Measurements from ENCODE around the gene CYSRT1. TPM values are rescaled to one million over a fixed set of nuclear protein-coding genes. Genes with fewer than 3 reads are reported as not detected.

Gene CYSRT1
- total and polyA plus RNA-seq, 2 donors from 2014 or later = 0.94 to 1.3 TPM

DNA sequence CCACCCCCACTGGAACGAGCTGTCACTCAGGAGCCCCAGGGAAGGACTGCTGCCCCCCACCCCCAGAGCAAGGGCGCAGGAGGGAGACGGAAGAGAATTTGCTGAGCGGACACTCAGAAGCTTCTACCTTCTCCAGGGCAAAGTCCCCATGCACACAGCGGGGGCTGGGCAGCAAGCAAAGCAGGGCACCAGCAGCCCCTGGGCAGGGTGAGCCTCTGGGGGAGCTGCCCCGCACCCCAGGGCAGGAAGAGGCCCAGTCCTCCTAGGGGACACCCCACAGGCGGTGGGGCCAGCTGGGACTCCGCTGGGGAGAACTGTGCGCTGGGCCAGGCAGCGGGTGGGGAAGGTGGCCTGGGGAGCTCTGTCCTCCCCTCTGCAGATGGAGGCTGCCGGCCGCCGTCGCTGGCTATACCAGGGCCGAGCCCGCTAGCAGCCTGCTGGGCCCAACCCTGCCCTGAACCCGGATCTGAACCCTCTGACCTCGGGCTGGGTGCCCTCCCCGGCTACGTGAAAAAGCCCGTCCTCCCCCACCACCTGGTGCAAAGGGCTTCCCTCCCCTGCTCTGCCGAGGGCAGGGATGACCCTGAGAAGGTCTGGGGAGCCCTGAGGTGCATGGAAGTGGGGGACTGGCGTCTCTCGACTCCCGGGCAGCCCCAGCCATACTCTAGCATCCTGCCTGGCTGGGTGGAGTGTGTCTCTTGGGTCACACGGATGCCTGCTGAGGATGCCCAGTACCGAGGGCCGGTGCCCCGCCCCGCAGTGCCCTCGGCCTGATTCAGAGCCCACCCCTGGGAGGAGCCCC is 5.1 kb downstream of the CYSRT1 start:
- peak overlapping the region in 1 of 2 donors; percentile 51 for H3K27ac ChIP-seq (ENCODE audit: low read depth in 2 of 2, low read length in 2 of 2)
- no peaks in the 10 kb centered on the region for H3K9me3 ChIP-seq (ENCODE audit: control insufficient read depth in 2 of 3, insufficient read depth in 1 of 3, low read length in 3 of 3)
- H3K4me3 ChIP-seq (ENCODE audit: low read length in 3 of 3) = no peak overlapping the region
- intact Hi-C loops (cut with DNase I) = loop anchor here (10.0 kb wide), 1 partner anchor 115 kb away; the partner anchor contains the start of gene DPP7
- DNase-seq = peak in 2 of 5 donors; percentile 52 to 64
- FAIRE-seq = no peak
- no peaks in the 10 kb centered on the region for H3K27me3 ChIP-seq (ENCODE audit: control insufficient read depth, insufficient read depth, low read length)
- H3K36me3 ChIP-seq (ENCODE audit: control insufficient read depth in 2 of 3, insufficient read depth in 3 of 3, low read length in 3 of 3) = no peaks in the 10 kb centered on the region
- H3K4me1 ChIP-seq (ENCODE audit: control insufficient read depth in 2 of 3, insufficient read depth in 2 of 3, low read depth in 1 of 3, low read length in 3 of 3) = peaks cover 0 to 26% (median 15%) of the 10 kb centered on the region in 3 donors
- TF ChIP-seq, protein P1, sequence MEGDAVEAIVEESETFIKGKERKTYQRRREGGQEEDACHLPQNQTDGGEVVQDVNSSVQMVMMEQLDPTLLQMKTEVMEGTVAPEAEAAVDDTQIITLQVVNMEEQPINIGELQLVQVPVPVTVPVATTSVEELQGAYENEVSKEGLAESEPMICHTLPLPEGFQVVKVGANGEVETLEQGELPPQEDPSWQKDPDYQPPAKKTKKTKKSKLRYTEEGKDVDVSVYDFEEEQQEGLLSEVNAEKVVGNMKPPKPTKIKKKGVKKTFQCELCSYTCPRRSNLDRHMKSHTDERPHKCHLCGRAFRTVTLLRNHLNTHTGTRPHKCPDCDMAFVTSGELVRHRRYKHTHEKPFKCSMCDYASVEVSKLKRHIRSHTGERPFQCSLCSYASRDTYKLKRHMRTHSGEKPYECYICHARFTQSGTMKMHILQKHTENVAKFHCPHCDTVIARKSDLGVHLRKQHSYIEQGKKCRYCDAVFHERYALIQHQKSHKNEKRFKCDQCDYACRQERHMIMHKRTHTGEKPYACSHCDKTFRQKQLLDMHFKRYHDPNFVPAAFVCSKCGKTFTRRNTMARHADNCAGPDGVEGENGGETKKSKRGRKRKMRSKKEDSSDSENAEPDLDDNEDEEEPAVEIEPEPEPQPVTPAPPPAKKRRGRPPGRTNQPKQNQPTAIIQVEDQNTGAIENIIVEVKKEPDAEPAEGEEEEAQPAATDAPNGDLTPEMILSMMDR (IDR thresholded peaks at IDR 0.05; ENCODE audit: borderline replicate concordance, extremely low read depth, insufficient read depth) = no peak
- no peak overlapping the region for H3K9ac ChIP-seq (ENCODE audit: low read length in 3 of 3)

DNA sequence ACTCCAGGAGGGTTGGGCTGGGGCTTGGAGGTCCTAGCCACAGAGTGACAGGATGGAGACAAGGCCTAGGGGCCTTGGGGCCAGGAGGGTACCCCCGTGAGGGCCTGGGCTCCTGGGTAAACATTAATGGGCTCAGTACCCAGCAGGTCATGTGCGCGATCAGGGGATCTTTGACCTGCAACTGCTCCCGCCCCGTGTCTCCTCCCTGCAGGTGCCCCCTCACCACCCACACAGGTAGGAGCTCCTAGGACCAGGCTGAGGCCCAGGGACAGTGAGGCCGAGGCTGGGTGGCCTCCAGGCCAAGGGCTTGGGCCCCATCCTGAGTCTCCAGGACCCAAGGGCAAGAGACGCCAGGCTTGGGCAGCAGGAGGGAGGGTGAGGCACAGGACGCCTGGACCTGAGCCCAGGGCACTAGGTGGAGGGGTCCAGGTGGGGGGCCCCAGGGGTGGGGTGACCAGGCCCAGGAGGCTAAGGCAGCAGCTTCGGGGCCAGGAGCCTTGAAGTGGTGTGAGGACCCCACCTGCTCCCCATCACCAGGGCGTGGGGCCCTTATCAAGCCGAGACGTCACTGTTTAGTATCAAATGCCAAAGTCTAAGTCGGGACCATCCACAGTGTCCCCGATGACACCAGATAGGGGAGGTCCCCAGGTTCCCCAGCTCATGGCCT is 5.9 kb downstream of the CYSRT1 start, which contains the start of gene SLC34A3:
Gene SLC34A3 (plus strand): TSS at position 197 of the 667 bp plus-strand sequence. CDS start 802 bp downstream, outside the sequence.
- FAIRE-seq (no peak), DNase-seq (peak in 1 of 5 donors; percentile 32)
- intact Hi-C loops (cut with DNase I) = loop anchor here (10.0 kb wide), 1 partner anchor 116 kb away; the partner anchor contains the start of gene DPP7
- peak within 1 kb of the TSS in 1 of 3 donors; percentile 25 for H3K4me3 ChIP-seq (ENCODE audit: low read length in 3 of 3)
- no peak within 1 kb of the TSS for H3K9ac ChIP-seq (ENCODE audit: low read length in 3 of 3)
- H3K36me3 ChIP-seq (ENCODE audit: control insufficient read depth in 2 of 3, insufficient read depth in 3 of 3, low read length in 3 of 3) = no peaks in the 10 kb centered on the region
- H3K27me3 ChIP-seq (ENCODE audit: control insufficient read depth, insufficient read depth, low read length) = no peaks in the 10 kb centered on the region
- TF ChIP-seq, protein P1 (IDR thresholded peaks at IDR 0.05; ENCODE audit: borderline replicate concordance, extremely low read depth, insufficient read depth) = no peak
- H3K4me1 ChIP-seq (ENCODE audit: control insufficient read depth in 2 of 3, insufficient read depth in 2 of 3, low read depth in 1 of 3, low read length in 3 of 3) = peaks cover 0 to 26% (median 15%) of the 10 kb centered on the region in 3 donors
- peak within 1 kb of the TSS; percentile 16 to 51 for H3K27ac ChIP-seq (ENCODE audit: low read depth in 2 of 2, low read length in 2 of 2)
- no peaks in the 10 kb centered on the region for H3K9me3 ChIP-seq (ENCODE audit: control insufficient read depth in 2 of 3, insufficient read depth in 1 of 3, low read length in 3 of 3)

DNA sequence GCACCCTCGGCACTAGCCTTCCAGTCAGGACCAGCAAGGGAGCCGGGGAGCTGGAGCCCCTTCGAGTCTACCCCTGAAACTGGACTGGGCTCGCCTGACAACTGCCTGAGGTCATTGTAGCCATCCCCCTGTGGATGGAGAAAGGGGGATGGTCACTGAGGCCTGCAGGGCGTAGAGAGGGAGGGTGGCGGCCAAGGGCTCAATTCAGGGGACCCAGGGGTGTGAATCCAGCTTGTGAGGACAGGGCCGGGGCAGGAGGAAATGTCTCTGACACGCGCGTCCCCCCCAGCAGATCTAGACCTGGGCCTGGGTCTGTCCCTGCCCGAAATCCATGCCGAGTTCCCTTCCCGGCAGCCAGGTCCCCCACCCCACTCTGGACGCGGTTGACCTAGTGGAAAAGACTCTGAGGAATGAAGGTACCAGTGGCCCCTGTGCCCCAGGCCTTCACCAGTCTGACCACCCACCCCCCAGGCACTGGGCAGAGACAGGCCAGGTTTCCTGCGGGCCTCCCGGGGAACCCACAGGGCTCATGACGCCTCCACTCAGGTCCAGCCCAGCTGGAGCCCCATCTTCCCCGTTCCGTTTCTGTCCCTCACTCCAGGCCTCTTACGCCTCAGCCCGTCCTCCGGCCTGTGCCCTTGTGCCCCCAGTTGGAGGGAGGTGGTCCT is 6.5 kb downstream of the CYSRT1 start:
- Histone ChIP-seq H3K9ac (ENCODE audit: low read length in 3 of 3) (no peak overlapping the region), H3K4me3 (ENCODE audit: low read length in 3 of 3) (peak overlapping the region in 1 of 3 donors; percentile 25), H3K9me3 (ENCODE audit: control insufficient read depth in 2 of 3, insufficient read depth in 1 of 3, low read length in 3 of 3) (no peaks in the 10 kb centered on the region), H3K36me3 (ENCODE audit: control insufficient read depth in 2 of 3, insufficient read depth in 3 of 3, low read length in 3 of 3) (no peaks in the 10 kb centered on the region), H3K27ac (ENCODE audit: low read depth in 2 of 2, low read length in 2 of 2) (peak overlapping the region in 1 of 2 donors; percentile 16), H3K4me1 (ENCODE audit: control insufficient read depth in 2 of 3, insufficient read depth in 2 of 3, low read depth in 1 of 3, low read length in 3 of 3) (peaks cover 0 to 24% (median 15%) of the 10 kb centered on the region in 3 donors), H3K27me3 (ENCODE audit: control insufficient read depth, insufficient read depth, low read length) (no peaks in the 10 kb centered on the region)
- DNase-seq (no peak), FAIRE-seq (no peak)
- intact Hi-C loops (cut with DNase I) = loop anchor here (10.0 kb wide), 1 partner anchor 117 kb away; the partner anchor contains the start of gene DPP7
- TF ChIP-seq, protein P1 (IDR thresholded peaks at IDR 0.05; ENCODE audit: borderline replicate concordance, extremely low read depth, insufficient read depth) = no peak
